Effector memory CD8-positive, alpha-beta T cell (primary cell): ENCODE results near the gene CYP17A1.
"Not testable (repeated sequence)": the region's sequence is repeated elsewhere in the genome, so short reads cannot be mapped to it uniquely, and the experiment has no call there.

Experiments
- ATAC-seq: fragments of 150-1000 bp; cut with Tn5 transposase; replicated peaks from 2 replicates; pipeline ENCODE4 v1.10.0; 2021; ENCODE audit warnings: mild to moderate bottlenecking, moderate library complexity
- DNase-seq, 3 experiments: peaks; one replicate each; pipeline ENCODE4 v3.0.0; 2021
- H3K27ac Mint-ChIP-seq, 2 donors: one replicate each; pipeline ENCODE4 v1.8.0; 2022; ENCODE audit warnings: mild to moderate bottlenecking in 2 of 2, mixed read lengths in 2 of 2, moderate library complexity in 2 of 2
- H3K27me3 Mint-ChIP-seq, 2 donors: one replicate each; pipeline ENCODE4 v1.8.0; 2022; ENCODE audit warnings: mixed read lengths in 2 of 2
- H3K36me3 Mint-ChIP-seq: one replicate; pipeline ENCODE4 v1.8.0; 2022; ENCODE audit warnings: mild to moderate bottlenecking, moderate library complexity, mixed read lengths; ENCODE audit not compliant: insufficient read depth
- H3K4me1 Mint-ChIP-seq, 2 donors: one replicate each; pipeline ENCODE4 v1.8.0; 2022; ENCODE audit warnings: low read depth in 2 of 2, mixed read lengths in 2 of 2
- H3K4me3 Mint-ChIP-seq, 2 donors: one replicate each; pipeline ENCODE4 v1.8.0; 2022; ENCODE audit warnings: mild to moderate bottlenecking in 2 of 2, mixed read lengths in 2 of 2, moderate library complexity in 2 of 2
- H3K9me3 Mint-ChIP-seq, 2 donors: one replicate each; pipeline ENCODE4 v1.8.0; 2022; ENCODE audit warnings: mixed read lengths in 2 of 2

CYP17A1 gene

DNA sequence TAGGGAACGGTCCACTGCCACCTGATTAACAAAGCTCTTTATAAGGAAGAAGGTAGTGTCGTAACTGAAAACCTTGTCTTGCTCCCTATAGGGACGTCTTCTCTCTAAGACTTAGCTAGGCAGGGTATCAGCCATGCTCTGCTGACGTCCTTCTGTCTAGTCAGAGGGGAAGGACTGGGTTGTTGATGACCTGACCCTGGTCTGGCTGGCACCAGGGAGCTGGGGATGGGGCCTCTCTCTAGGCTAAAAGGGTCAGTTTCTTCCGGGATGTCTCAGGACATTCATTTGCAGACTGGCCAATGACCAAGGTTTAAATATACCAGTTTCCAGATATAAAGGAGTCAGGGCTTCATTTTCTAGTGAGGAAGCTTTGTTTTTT, 9.6 kb downstream of the CYP17A1 start:
- no peak overlapping the region for H3K4me3 Mint-ChIP-seq
- DNase-seq (no peak), ATAC-seq (no peak)
- no peaks in the 10 kb centered on the region for H3K4me1 Mint-ChIP-seq
- no peaks in the 10 kb centered on the region for H3K27me3 Mint-ChIP-seq
- H3K9me3 Mint-ChIP-seq, result no peaks in the 10 kb centered on the region
- no peak overlapping the region for H3K27ac Mint-ChIP-seq
- no peaks in the 10 kb centered on the region for H3K36me3 Mint-ChIP-seq

DNA sequence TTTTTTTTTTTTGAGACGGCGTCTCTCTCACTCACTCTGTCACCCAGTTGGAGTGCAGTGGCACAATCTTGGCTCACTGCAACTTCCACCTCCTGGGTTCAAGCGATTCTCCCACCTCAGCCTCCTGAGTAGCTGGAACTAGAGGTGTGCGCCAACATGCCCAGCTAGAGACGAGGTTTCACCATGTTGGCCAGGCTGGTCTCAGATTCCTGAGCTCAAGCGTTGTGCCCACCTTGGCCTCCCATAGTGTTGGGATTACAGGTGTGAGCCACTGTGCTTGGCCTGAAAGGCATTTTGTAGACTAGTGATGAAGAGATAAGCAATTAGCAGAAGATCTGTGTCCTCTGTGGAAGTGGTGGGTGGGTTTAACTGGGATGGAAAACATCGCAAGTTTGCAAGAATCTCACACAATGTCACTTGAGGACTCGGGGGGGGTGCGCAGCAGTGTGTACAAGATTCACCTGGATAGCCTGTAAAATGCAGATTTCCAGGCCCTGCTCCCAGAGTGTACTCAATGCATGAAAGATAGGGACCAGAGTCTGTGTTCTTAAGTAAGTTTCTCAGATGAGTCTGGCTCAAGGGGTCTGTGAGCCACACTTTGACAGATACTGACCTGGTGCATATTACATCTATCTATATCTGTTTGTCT, 10.9 kb downstream of the CYP17A1 start:
- H3K27me3 Mint-ChIP-seq, result no peaks in the 10 kb centered on the region
- no peaks in the 10 kb centered on the region for H3K9me3 Mint-ChIP-seq
- no peaks in the 10 kb centered on the region for H3K36me3 Mint-ChIP-seq
- ATAC-seq (no peak), DNase-seq (no peak)
- no peak overlapping the region for H3K27ac Mint-ChIP-seq
- no peak overlapping the region for H3K4me3 Mint-ChIP-seq
- no peaks in the 10 kb centered on the region for H3K4me1 Mint-ChIP-seq

DNA sequence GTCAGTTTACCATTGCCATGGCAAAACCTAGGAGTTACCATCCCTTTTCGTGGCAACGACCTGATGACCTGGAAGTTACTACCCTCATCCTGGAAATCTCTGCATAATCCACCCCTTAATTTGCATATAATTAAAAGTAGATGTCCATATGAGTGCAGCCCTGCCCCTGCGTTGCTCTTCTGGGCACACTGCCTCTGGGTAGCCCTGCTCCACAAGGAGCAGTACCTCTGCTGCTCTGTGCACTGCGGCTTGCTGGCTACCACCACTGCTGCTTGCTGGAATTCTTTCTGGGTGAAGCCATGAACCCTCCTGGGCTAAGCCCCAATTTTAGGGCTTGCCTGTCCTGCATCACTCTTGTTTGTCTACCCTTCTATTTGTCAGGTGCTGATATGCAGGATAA, 12.5 kb downstream of the CYP17A1 start:
- Mint-ChIP-seq H3K4me3 (no peak overlapping the region), H3K36me3 (peaks cover under 1% of the 10 kb centered on the region), H3K4me1 (no peaks in the 10 kb centered on the region), H3K27ac (no peak overlapping the region), H3K27me3 (no peaks in the 10 kb centered on the region), H3K9me3 (no peaks in the 10 kb centered on the region)
- ATAC-seq, result no peak
- DNase-seq, result no peak

GRCh38 chr10:102822222-102822621, 15.0 kb downstream of the CYP17A1 start:
- H3K27me3 Mint-ChIP-seq, result no peaks in the 10 kb centered on the region
- no peaks in the 10 kb centered on the region for H3K4me1 Mint-ChIP-seq
- peak overlapping the region in 1 of 2 donors; percentile 51 for H3K27ac Mint-ChIP-seq
- H3K36me3 Mint-ChIP-seq, result peaks cover 3% of the 10 kb centered on the region
- no peak overlapping the region for H3K4me3 Mint-ChIP-seq
- no peaks in the 10 kb centered on the region for H3K9me3 Mint-ChIP-seq
- ATAC-seq (no peak), DNase-seq (no peak)

- DNase-seq, H3K27ac Mint-ChIP-seq, H3K4me3 Mint-ChIP-seq, H3K9me3 Mint-ChIP-seq, ATAC-seq, H3K27me3 Mint-ChIP-seq, H3K4me1 Mint-ChIP-seq: not testable (repeated sequence)
- H3K36me3 Mint-ChIP-seq, result peaks cover 16% of the 10 kb centered on the region
Measured at GRCh38 chr10:102820008-102820407, 17.2 kb downstream of the CYP17A1 start.

GRCh38 chr10:102819054-102819453, 18.2 kb downstream of the CYP17A1 start:
- DNase-seq (no peak), ATAC-seq (no peak)
- H3K27ac Mint-ChIP-seq, result no peak overlapping the region
- H3K4me1 Mint-ChIP-seq, result peaks cover 0 to 3% of the 10 kb centered on the region in 2 donors
- H3K27me3 Mint-ChIP-seq, result no peaks in the 10 kb centered on the region
- no peaks in the 10 kb centered on the region for H3K9me3 Mint-ChIP-seq
- peaks cover 24% of the 10 kb centered on the region for H3K36me3 Mint-ChIP-seq
- no peak overlapping the region for H3K4me3 Mint-ChIP-seq

DNA sequence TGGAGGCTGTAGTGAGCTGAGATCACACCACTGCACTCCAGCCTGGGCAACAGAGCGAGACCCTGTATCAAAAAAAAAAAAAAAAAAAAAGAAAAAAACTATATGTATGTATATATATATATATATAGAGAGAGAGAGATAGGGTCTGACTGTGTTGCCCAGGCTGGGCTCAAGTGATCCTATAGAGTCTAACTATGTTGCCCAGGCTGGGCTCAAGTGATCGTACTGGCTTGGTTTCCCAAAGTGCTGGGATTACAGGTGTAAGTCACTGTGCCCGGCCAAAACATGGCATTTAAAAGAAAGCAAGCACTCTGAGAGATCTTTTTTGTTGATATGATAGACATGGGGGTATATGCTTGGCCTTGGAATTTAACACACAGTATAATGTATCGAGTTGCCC, 20.0 kb downstream of the CYP17A1 start:
- ATAC-seq, result no peak
- Mint-ChIP-seq H3K27ac (no peak overlapping the region), H3K4me3 (no peak overlapping the region), H3K4me1 (peaks cover 0 to 8% of the 10 kb centered on the region in 2 donors), H3K27me3 (no peaks in the 10 kb centered on the region), H3K9me3 (no peaks in the 10 kb centered on the region), H3K36me3 (peaks cover 35% of the 10 kb centered on the region)
- DNase-seq, result no peak

GRCh38 chr10:102815790-102816549, 21.2 kb downstream of the CYP17A1 start:
- ATAC-seq, result no peak
- Mint-ChIP-seq H3K4me1 (peaks cover 0 to 8% of the 10 kb centered on the region in 2 donors), H3K27ac (peak overlapping the region in 1 of 2 donors; percentile 53), H3K36me3 (peaks cover 38% of the 10 kb centered on the region), H3K27me3 (no peaks in the 10 kb centered on the region), H3K4me3 (no peak overlapping the region), H3K9me3 (no peaks in the 10 kb centered on the region)
- DNase-seq, result no peak

- Mint-ChIP-seq H3K27me3 (no peaks in the 10 kb centered on the region), H3K36me3 (peaks cover 46% of the 10 kb centered on the region), H3K9me3 (no peaks in the 10 kb centered on the region), H3K4me3 (no peak overlapping the region), H3K27ac (peak overlapping the region; percentile 19 to 53), H3K4me1 (peaks cover 0 to 8% of the 10 kb centered on the region in 2 donors)
- ATAC-seq (no peak), DNase-seq (no peak)
Measured at GRCh38 chr10:102814873-102815661, 22.1 kb downstream of the CYP17A1 start.

GRCh38 chr10:102814453-102814871, 22.8 kb downstream of the CYP17A1 start:
- ATAC-seq (no peak), DNase-seq (no peak)
- H3K36me3 Mint-ChIP-seq, result peaks cover 49% of the 10 kb centered on the region
- H3K27ac Mint-ChIP-seq, result peak overlapping the region in 1 of 2 donors; percentile 19
- no peak overlapping the region for H3K4me3 Mint-ChIP-seq
- H3K27me3 Mint-ChIP-seq, result no peaks in the 10 kb centered on the region
- no peaks in the 10 kb centered on the region for H3K9me3 Mint-ChIP-seq
- peaks cover 5 to 11% of the 10 kb centered on the region in 2 donors for H3K4me1 Mint-ChIP-seq

DNA sequence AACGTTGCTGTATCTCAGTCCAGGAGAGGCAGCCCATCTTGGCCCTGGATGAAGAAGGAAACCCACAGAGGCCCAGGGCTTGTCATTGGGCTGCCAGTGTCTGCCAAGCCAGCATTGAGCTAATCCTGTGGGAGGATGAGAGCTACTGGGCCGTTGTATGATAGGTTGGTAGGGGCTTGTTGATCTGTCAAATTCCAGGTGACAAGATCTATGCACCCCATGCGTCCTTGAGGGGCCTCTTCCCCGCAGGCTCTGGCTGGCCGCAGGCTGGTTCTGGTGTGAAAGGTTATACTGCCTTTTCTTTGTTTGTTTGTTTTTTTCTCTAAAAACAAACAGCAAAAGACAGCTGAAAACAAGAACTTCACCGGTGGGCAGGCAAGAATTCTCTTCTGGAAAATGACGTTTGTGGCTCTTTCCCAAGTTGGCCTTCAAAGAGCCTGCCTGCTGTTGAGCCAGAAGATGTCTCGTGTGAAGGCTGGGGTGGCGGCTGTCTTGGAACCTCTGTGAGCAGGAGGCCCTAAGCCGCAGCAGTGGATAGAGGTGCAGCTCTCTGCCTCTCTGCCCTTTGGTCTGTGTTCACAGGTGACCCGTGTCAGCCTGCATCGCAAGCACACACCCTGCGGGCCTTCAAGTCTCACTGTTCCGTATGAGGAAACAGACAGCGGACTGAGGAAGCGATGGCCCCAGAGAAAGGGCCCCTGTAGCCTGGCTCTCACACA, 23.3 kb downstream of the CYP17A1 start:
- Mint-ChIP-seq H3K27me3 (no peaks in the 10 kb centered on the region), H3K36me3 (peaks cover 52% of the 10 kb centered on the region), H3K9me3 (no peaks in the 10 kb centered on the region), H3K4me1 (peaks cover 5 to 11% of the 10 kb centered on the region in 2 donors), H3K27ac (peak overlapping the region; percentile 33 to 91), H3K4me3 (no peak overlapping the region)
- DNase-seq (no peak), ATAC-seq (no peak)

- H3K27ac Mint-ChIP-seq, result peak overlapping the region; percentile 33 to 91
- H3K9me3 Mint-ChIP-seq, result no peaks in the 10 kb centered on the region
- no peak overlapping the region for H3K4me3 Mint-ChIP-seq
- no peak for ATAC-seq
- peaks cover 59% of the 10 kb centered on the region for H3K36me3 Mint-ChIP-seq
- no peak for DNase-seq
- H3K4me1 Mint-ChIP-seq, result peaks cover 10 to 13% of the 10 kb centered on the region in 2 donors
- H3K27me3 Mint-ChIP-seq, result no peaks in the 10 kb centered on the region
Measured at GRCh38 chr10:102813017-102813541, 24.1 kb downstream of the CYP17A1 start.
